Epithelial cell of proximal tubule (primary cell): ENCODE results near the gene CFAP69. TPM values are rescaled to one million over a fixed set of nuclear protein-coding genes. Genes with fewer than 3 reads are reported as not detected.
A peak's percentile ranks its signal among the peaks of the same experiment; 100 is the strongest.

Experiments
- DNase-seq: peaks from one replicate; pipeline ENCODE4 v3.0.0-alpha.2; 2011; ENCODE audit warnings: low read depth
- H3K4me3 ChIP-seq: 2 replicates; pipeline ENCODE4 v1.5.1; 2011; ENCODE audit warnings: low read depth, mild to moderate bottlenecking, low read length
- CTCF ChIP-seq: conservative IDR thresholded peaks from 2 replicates; pipeline ENCODE4 v1.5.1; 2012; ENCODE audit warnings: low read depth, mild to moderate bottlenecking, low read length
- total RNA-seq: library from RNA; depleted of rRNA; stranded (reverse); fragments of >200 nt; gene quantifications from 2 replicates; pipeline ENCODE4 v1.2.3, GENCODE V29; 2015

The CFAP69 gene
- total RNA-seq, 1 donor from 2014 or later = 0.29 TPM

GRCh38 chr7:90311175-90311574 lies 66.2 kb downstream of the CFAP69 start:
- no peak for TF ChIP-seq CTCF
- DNase-seq = peak; percentile 53
- H3K4me3 ChIP-seq = no peak overlapping the region

- no peak overlapping the region for H3K4me3 ChIP-seq
- TF ChIP-seq CTCF = peak; percentile 57
- no peak for DNase-seq
Observed at GRCh38 chr7:90312745-90313144, 67.8 kb downstream of the CFAP69 start.

- H3K4me3 ChIP-seq = no peak overlapping the region
- TF ChIP-seq CTCF = no peak
- DNase-seq = no peak
Observed at GRCh38 chr7:90313907-90314306, 68.9 kb downstream of the CFAP69 start.

GRCh38 chr7:90320014-90320413 lies 75.0 kb downstream of the CFAP69 start:
- no peak overlapping the region for H3K4me3 ChIP-seq
- no peak for DNase-seq
- TF ChIP-seq CTCF = no peak

- no peak for TF ChIP-seq CTCF
- H3K4me3 ChIP-seq = peak overlapping the region; percentile 45
- DNase-seq = no peak
Observed at GRCh38 chr7:90320418-90320800, 75.4 kb downstream of the CFAP69 start.

GRCh38 chr7:90320801-90321494 lies 76.0 kb downstream of the CFAP69 start, which contains the start of gene FAM237B:
Gene FAM237B (minus strand): TSS chr7:90321304. CDS start chr7:90319748, 1,556 bp downstream.
- no peak for TF ChIP-seq CTCF
- DNase-seq = no peak
- peak within 1 kb of the TSS; percentile 45 for H3K4me3 ChIP-seq

GRCh38 chr7:90322837-90323236 lies 77.9 kb downstream of the CFAP69 start:
- no peak for TF ChIP-seq CTCF
- DNase-seq = no peak
- no peak overlapping the region for H3K4me3 ChIP-seq
